ENCODE measurements around the gene GOLGA8O.
"Not testable (repeated sequence)": the region's sequence is repeated elsewhere in the genome, so short reads cannot be mapped to it uniquely, and the experiment has no call there.

DNA sequence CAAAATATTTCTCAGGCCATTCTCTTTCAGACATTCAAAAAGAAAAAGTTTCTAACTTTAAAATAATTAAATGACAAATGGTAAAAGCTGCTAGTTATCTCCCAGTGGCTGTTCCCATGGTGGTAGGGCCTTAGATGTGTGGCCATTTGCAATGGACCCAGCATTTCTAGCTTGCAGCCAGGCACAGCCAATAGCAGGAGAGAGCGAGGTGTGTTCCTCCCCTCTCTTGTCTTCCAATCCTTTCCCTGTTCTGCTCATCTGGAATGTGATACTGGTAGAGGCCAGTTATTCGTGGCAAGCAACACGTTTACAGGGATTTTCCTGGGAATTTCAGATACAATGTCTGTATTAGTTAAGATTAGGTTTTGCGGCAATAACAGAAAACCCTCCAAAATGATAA lies 37.3 kb upstream of the GOLGA8O start:
- not testable (repeated sequence) for TF ChIP-seq POLR2A (IDR thresholded peaks at IDR 0.05; ENCODE audit: low read depth, low read length); TAF1 (IDR thresholded peaks at IDR 0.05; ENCODE audit: borderline replicate concordance, low read depth, low read length); MTA3 (IDR thresholded peaks at IDR 0.05; ENCODE audit: borderline replicate concordance, low read length); RCOR1 (conservative IDR thresholded peaks at IDR 0.05; ENCODE audit: low read depth, low read length); SMC3 (IDR thresholded peaks at IDR 0.05; ENCODE audit: borderline replicate concordance, low read length); CTCF (IDR thresholded peaks at IDR 0.05 in 2 of 3, conservative IDR thresholded peaks at IDR 0.05 in 1 of 3; ENCODE audit: control insufficient read depth in 2 of 3, extremely low read depth in 1 of 3, insufficient read depth in 1 of 3, low read depth in 3 of 3, low read length in 3 of 3); EP300 (IDR thresholded peaks at IDR 0.05; ENCODE audit: borderline replicate concordance in 1 of 2, control insufficient read depth in 1 of 2, low read depth in 2 of 2, low read length in 2 of 2); ATF2 (IDR thresholded peaks at IDR 0.05; ENCODE audit: low read length); EZH2 (IDR thresholded peaks at IDR 0.05; ENCODE audit: borderline replicate concordance, control insufficient read depth, low read depth, low read length); SPI1 (IDR thresholded peaks at IDR 0.05; ENCODE audit: borderline replicate concordance, insufficient read depth, low read depth, low read length)
- TF ChIP-seq, protein P1, sequence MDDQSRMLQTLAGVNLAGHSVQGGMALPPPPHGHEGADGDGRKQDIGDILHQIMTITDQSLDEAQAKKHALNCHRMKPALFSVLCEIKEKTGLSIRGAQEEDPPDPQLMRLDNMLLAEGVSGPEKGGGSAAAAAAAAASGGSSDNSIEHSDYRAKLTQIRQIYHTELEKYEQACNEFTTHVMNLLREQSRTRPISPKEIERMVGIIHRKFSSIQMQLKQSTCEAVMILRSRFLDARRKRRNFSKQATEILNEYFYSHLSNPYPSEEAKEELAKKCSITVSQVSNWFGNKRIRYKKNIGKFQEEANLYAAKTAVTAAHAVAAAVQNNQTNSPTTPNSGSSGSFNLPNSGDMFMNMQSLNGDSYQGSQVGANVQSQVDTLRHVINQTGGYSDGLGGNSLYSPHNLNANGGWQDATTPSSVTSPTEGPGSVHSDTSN (IDR thresholded peaks at IDR 0.05; ENCODE audit: insufficient replicate concordance, low read depth, low read length), result not testable (repeated sequence)
- TF ChIP-seq, protein P2, sequence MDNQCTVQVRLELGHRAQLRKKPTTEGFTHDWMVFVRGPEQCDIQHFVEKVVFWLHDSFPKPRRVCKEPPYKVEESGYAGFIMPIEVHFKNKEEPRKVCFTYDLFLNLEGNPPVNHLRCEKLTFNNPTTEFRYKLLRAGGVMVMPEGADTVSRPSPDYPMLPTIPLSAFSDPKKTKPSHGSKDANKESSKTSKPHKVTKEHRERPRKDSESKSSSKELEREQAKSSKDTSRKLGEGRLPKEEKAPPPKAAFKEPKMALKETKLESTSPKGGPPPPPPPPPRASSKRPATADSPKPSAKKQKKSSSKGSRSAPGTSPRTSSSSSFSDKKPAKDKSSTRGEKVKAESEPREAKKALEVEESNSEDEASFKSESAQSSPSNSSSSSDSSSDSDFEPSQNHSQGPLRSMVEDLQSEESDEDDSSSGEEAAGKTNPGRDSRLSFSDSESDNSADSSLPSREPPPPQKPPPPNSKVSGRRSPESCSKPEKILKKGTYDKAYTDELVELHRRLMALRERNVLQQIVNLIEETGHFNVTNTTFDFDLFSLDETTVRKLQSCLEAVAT (IDR thresholded peaks at IDR 0.05), result not testable (repeated sequence)
